ENCODE results near the gene PRKD2.
A peak's percentile ranks its signal among the peaks of the same experiment; 100 is the strongest.

Gene PRKD2

DNA sequence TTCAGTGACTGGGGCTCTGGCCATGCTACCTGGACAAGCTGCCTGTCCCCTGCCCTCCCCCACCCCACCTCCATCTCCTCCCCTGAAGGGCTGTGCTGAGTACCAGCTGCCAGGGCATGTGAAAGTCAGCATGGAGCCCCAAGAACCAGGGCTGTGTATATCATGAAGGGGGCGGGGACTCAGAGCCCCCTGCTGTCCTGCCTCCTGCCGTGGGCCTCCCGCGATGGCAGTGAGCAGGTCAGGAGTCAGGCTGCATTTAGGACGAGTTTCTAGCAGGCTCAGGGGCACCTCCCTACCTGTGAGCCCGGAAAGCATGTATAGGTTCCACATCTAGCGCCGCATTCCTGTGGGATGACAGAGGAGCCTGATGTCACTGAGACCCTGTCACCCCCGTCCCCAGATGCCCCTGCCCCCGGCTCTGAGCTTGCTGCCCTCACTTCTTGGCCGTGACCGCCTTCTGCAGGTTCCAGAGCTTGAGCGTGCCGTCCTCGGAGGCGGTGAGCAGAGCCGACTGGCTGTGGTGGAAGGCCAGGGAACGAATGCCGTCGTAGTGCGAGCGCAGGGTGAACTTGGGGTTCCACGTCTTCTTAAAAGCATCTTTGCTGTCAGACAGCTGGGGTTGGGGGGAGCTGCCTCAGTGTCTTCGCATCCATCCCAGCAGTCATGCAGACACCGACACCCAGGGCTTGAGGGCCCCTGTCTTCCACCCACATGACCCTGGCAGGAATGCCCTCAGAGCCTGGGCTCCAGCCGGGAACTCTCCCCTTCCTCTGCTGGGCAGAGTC is 8.3 kb upstream of the PRKD2 start:
- DNase-seq (ENCODE audit: low read depth in 1 of 2, low spot score in 1 of 2): no peak

DNA sequence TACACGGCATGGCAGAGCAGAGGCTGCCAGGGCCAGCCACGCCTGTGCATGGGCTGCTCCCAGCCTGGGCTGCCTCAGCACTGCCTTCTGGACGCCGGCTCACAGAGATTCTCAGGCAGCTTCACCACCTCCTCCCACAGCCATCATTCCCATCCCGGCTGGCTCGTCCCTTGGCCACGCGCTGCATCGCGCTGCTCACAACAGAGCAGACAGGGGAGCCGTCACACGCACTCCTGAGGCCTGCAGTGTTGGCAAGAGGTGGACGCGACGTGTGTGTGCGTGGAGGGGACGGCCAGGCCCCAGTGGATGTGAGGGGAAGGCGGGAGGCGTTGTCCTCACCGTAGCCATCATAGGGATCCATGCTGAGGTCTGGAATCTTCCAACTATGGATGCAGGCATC is 7.6 kb upstream of the PRKD2 start:
- no peak for DNase-seq (ENCODE audit: low read depth in 1 of 2, low spot score in 1 of 2)

DNA sequence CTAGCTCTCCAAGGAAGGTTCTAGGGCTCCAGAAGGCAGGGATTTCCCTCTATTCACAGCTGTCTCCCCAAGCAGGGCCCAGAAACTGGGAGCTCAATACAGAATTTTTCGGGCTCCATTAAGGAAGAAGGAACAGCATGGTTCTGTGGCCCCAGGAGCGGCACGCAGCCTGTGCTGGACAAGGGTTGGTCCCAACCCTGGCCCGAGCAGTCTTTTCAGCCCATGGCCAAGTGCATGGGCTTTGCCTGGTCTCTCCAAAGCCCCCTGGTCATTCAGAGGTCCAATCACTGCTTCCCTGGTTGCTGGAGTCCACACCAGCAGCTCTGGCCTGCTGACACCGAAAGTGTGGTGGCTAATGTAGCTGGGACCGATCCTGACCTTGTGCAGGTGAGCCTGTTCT is 6.6 kb upstream of the PRKD2 start:
- no peak for DNase-seq (ENCODE audit: low read depth in 1 of 2, low spot score in 1 of 2)

DNA sequence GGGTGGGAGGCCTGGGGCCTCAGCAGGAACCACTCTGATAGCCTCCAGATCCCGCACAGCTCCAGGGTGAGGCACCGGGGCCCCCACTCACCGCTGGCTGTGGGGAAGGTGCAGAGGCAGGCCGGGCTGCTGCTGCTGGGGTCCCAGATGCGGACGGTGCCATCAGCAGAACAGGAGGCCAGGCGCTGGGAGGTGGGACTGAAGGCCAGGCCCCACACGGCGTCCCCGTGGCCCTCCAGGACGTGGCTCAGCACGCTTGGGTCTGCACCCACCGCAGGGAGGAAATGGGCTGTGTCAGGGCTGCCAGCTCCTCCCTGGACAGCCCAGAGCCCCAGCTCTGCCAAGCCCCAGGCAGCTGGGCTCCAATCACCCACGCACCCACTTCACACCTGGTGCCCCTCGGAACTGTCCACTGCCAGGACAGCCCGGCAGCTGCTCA is 6.1 kb upstream of the PRKD2 start:
- DNase-seq (ENCODE audit: low read depth in 1 of 2, low spot score in 1 of 2): no peak

DNA sequence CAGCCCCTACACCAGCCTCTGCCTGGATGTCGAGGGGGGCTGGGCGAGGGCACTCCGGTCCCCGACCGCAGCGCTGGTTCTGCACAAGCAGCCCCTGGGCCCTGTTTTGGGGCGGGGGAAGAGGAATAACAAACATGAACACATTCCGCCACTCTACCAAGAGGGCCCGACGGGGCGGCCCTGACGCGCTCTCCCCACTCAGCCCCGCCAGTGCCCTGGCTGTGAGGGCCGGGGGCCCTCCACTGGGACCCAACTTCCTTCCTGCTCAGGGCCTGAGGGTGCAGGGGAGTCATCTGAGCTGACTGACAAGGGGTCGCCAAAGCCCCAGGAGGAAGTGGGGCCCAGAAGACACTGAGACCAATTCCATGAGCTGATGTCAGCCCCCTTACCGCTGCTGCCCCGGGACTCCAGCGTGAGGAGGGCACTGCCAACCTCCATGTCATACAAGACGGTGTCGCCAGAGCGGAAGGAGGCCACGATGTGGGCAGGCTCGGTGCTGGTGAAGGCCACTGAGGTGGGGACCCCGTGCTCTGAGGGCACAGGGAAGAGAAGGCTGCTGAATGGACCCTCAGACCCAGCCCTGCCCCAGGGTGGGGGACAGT is 5.6 kb upstream of the PRKD2 start:
- no peak for DNase-seq (ENCODE audit: low read depth in 1 of 2, low spot score in 1 of 2)

DNA sequence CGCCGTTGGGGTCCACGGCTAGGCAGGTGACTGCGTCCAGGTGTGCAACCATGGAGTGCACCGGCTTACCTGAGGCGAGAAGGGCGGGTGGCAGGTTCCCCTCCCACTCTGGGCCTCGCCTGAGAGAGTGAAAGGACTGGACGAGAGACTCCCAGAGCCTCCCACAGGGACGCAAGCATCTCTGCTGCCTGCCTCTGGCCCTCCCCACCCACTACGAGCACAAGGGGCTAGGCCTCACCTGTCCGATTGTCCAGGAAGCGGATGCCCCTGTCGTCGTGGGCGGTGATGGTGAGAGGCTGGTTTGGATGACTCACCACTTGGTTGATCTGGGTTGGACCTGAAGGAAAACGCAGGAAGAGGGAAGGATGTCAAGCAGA is 5.1 kb upstream of the PRKD2 start:
- DNase-seq (ENCODE audit: low read depth in 1 of 2, low spot score in 1 of 2): no peak

DNA sequence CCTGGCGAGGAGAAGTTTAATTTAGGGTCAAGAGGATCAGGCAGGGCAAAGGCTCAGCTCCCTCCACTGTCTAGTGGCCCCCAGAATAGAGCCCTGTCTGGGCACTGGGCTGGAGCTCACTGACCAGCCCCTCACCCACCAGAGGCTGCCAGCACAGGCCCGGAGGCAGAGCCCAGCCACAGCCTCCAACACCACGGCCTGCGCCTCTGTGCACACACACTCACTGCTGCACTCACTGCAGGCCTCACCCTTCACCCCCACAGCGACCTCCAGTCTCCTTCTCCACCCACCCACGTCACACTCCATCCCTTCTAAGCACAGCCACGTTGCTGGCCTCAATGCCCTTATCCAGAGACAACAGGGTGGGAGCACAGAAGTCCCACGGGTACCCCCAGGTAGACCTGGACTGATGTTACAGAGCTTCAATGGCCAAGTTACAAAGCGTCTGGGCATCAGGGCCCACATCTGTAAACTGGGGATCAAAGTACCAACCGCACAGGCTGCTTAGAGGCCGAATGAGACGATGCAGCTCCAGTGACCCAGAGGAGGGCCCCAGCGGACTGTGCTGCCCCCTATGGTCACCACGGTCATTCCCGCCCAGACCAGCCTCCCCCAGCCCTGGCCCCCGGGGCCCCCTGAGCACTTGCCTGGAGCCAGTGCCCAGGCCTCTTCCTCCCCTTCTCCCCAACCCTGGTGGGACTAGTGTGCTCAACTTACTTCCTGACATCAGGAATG is 4.5 kb upstream of the PRKD2 start:
- no peak for DNase-seq (ENCODE audit: low read depth in 1 of 2, low spot score in 1 of 2)

DNA sequence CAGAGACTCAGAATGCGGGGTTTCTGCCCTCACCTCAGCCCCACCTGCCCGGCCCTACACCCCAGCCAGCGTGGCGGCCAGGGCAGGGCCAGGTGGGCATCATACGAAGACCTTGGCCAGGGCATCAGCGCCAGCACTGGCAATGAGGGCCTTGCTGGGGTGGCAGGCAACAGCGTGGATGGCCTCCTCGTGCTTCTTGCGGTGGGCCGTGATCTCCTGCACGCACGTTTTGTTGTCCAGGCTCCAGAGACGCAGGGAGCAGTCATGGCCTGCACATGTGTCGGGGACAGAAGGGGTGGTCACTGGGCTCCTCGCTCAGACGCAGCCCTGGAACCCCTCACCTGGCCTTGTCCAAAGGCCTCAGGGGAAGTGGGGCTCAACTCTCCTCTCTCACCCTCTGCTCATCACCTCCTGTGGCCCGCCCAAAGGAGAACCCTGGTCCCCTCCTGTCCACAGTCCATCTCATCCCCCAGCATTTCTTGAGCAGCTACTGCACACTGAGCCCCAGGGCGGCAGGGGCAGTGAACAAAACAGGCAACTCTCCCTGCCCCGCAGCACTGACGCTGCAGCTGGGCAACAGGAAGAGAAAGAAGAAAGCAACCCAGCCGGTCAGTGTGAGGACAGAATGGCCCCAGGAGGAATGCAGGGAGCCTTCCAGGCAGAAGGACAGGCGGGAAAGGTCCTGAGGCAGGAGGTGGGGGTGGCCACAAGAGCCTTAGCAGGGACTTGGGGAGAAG is 3.8 kb upstream of the PRKD2 start:
- no peak for DNase-seq (ENCODE audit: low read depth in 1 of 2, low spot score in 1 of 2)

DNA sequence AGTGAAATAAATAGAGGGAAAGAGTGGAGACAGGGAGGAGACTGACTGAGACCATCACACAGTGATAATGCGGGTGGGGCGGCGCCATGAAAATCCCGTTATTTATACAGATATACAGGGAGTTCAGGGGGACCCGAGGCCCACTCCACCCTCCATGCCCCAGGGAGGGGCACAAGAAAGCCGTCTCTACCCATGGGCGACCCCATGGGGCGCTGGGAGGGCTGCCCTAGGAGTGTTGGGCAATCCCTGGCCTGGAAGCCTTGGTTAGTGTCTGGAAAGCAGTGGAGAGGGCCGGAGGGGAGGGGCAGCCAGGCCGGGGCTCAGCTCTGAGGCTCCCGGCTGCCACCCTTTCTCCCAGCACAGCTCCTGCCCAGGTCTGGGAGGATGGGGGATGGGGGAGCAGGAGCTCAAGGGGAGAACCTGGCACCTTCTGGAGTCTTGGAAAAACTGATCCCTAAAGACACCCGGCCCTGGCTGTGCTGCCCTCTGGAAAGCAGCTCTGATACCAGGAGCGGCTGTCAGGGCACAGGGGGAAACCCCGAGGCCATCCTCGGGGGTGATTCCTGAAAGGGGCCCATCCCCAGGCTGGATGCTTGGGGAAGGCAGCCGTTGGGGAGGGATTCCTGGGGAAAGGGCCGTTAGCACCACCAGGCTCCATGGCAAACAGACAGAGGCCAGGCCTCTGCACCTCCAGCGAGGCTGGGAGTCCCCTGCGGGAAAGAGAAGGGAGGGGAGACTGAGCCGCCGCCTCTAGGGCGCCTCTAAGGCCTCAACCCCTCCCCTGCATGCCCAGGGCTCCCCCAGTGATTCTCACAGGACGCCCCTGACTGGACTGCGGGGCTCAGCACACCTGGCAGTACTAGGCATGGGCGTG is 3.0 kb upstream of the PRKD2 start:
- no peak for DNase-seq (ENCODE audit: low read depth in 1 of 2, low spot score in 1 of 2)

DNA sequence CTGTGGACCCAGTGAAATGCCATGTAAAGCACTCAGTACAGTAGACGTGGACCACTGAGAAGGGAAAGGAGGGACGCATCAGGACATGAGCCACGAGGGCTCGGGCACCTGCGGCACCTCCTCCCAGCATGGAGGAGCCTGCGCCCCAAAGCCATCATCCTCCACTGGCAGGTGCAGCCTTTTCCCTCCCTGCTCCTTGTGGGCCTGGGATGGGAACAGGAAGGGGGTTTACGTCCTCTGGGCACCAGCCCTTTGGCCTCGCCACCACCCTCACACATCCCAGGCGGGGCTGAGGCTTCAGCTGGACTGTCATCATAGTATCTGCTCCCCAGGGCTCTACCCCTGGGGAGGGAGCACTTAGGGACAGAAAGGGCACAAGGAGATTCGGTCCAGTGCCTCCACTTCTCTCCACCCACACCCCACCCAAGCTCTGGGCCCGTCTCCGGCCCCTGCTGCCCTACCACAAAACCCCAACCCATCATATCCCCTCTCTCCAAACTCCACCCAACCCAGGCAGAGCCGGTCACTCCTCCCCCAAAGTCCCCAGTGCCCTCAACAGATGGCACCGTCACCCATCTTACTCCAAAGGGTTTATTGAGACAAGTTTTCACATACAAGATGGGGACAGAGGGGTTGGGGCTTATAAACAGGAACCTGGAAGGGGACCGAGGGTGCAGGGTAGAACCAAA is 2.2 kb upstream of the PRKD2 start:
- DNase-seq (ENCODE audit: low read depth in 1 of 2, low spot score in 1 of 2): no peak

DNA sequence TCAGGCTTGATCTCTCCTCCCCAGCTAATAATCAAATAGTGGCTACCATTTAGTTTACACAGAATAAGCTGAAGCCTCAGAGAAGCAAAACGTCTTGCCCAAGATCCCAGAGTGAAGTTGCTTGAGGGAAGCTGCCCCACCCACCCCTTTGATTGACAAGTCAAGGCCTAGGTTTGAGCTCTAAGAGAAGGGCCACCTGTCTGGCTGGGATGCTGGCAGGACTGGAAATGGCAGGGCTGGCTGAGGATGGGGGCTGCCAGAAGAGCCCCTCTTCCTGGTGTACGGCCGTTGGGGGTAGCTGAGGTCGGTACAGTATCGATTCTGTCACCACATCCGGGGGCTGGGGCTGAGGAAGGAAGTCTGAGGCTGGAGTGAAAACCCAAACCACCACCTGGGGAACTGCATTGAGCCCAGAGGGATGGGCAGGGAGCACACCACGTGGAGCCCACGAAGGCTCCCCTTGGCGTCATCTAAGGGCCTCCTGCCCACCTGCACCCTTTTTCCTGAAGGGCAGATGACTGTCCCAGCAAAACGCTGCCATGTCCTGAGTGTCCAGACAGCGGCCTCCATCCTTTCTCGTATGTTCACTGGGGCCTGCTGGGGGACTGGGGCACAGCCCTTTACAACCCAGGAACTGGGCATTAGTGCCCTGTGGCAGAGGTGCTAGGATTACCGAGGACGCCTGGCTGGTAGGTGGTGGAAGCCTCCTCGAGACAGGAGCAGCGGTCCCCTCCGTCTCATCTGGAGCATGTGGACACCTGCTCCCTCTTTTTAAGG is 1.4 kb upstream of the PRKD2 start:
- peak in 1 of 2 donors; percentile 34 for DNase-seq (ENCODE audit: low read depth in 1 of 2, low spot score in 1 of 2)

DNA sequence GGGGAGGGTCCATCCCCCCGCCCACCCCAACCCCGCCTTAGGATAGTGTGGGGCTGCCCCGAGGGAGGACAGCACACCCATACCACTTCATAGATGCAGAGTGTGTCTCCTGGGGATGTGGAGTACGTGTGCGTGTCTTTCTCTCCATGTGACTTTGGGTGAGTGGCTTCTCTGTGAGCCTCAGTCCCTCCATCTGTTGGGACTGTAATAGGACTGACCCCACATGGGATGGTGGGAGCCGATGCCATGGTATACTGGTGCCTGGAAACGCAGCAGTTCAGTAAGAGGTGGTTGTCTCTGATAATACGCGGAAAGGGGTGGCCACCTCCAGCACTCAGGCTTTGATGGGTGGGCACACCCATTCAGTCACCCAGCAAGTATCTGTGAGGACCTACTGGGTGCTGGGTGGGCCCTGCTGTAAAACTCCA is 816 bp upstream of the PRKD2 start:
- no peak for DNase-seq (ENCODE audit: low read depth in 1 of 2, low spot score in 1 of 2)

DNA sequence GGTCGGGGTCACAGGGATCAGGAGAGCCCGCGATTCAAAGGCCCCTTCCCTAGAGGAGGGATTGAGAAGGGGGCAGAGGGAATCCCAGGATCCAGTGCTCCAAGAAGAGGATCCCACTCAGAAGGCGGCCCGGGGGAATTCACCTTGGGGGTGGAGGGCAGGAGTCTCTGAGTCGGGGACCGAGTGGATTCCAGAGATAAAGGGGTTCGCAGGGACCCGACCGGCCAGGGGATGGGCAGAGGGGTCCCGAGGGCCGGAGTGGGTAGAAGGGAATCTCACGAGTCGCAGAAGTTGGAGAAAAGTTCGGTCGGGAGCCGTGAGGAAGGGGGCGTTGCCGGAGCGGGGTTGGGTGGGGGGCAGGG is 261 bp downstream of the PRKD2 start:
- DNase-seq (ENCODE audit: low read depth in 1 of 2, low spot score in 1 of 2): no peak

DNA sequence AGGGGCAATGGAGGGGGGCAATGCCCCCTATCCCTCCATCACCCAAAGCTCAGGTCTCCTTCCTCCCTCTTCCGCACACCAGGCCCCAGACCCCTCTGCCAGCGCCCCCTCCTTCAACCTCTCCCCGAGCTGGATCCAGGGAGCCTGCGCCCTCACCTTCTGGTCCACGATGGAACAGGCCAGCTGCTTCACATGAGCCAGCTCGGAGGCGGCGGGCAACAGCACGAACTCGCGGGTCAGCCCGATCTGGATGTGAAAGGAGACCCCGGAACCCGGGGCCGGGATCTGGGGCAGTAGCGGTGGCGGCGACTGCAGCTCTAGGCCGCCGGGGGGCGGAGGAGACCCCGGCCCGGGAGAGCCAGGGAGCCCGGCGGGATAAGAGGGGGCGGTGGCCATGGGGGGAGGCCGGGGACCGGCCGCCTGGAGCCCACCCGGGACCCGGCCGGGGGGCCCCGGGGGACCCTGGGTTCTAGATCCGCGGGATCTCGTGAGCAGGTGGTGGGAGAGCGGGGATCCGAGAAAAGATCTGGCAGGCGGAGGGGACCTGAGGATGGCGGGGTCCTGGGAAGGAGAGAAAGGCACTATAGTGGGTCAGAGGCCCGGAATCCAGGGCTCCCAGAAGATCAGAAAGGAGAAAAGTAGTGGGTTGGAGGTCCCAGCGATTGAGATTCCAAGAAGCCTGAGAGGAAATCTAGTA is 791 bp downstream of the PRKD2 start:
- DNase-seq (ENCODE audit: low read depth in 1 of 2, low spot score in 1 of 2): no peak

DNA sequence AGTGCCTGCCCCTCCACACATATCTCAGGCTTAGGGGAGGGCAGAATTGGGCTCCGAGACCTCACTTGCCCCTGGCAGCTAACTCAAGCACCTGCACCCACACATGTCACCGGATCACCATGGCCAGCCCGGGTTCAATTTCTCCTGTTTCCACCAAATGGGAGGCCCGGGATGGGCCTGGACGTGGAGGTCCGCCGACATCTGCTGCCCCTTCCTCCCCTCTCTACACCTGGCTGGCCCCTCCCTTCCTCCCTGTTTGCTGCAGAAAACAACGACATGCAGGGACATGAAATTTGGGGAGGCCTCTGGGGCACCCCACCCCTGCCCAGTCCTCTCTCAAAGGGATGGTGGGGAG is 1.3 kb downstream of the PRKD2 start:
- no peak for DNase-seq (ENCODE audit: low read depth in 1 of 2, low spot score in 1 of 2)

DNA sequence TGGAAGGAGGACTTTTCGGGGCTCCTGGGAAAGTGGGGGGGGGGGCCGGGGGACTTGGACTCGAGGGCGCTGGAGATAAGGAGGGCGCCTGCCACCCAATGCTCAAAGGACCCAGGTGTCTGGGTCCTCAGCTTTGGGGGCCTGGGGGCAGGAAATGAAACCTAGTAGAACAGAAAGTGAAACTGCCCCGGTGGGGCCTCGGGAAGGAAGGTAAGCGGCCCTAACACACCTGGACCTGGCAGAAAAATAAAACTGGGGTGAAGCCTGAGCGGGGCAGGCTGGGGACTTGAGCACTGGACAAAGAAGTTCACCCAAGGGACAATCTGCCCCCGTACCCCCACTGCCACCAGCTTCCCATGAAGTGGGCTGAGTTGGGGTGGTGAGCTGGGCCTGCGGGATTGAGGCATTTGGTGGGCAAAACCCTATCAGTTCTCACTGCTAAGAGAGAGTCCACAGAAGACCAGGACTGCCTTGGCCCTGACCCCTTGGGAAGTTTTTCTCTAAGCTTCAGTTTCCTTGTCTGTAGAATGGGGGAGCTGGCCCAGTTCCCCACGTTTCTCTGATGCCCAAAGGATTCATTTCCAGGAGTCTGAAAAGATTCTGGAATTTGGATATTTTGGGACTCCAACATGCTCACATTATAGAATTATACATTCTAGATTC is 2.3 kb downstream of the PRKD2 start:
- peak in 1 of 2 donors; percentile 30 for DNase-seq (ENCODE audit: low read depth in 1 of 2, low spot score in 1 of 2)

DNA sequence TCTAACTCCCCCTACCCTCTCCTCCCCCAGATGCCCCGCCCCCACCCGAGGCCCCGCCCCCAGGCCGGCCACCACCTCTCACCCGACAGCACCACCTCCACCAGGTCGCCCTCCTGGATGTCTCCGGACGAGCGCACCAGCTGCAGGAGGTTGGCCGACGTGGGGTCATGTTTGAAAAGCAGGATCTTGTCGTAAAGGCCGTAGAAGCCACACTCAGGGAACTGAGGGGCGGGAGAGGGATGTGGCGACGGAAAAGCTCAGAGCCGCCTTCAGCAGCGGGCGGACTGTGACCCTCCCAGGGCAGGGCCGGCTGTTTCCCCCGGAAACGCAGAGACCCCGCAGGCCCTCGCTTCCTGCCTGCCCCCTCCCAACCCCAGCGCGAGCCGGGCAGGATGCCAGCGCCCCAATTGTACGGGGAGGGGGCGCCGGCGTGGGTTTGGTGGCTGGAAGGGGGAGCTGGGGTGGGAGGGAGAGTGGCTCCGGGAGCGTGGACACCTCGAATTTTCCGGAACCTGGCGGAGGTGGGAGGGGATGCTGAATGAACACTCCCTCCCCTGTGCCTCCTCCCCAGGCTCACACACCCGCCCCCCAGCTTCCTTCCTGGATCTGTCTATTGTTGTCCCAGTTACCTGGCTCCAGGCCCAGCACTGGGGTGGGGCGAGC is 3.0 kb downstream of the PRKD2 start:
- DNase-seq (ENCODE audit: low read depth in 1 of 2, low spot score in 1 of 2): peak; percentile 41 to 65

Measured in stimulated activated CD4-positive, alpha-beta T cell treated with anti-CD3 and anti-CD28 coated beads, Interleukin-15, amount 100 ng/mL, for 1 hour (primary cell).